Esophagus muscularis mucosa (tissue), 4 donors: ENCODE results near the gene ZYX.

ENCODE experiments used
- EP300 ChIP-seq: sonication (generic); formaldehyde crosslinking; IDR thresholded peaks from one replicate; pipeline ENCODE4 v1.6.1; 2017; ENCODE audit warnings: antibody characterized with exemption
- POLR2A ChIP-seq: fragments of 450-650 bp; IDR thresholded peaks from one replicate; pipeline ENCODE4 v1.6.1; 2017; ENCODE audit warnings: antibody characterized with exemption, moderate library complexity, mild to moderate bottlenecking, low read depth
- POLR2AphosphoS5 ChIP-seq, 2 donors: sonication (generic); formaldehyde crosslinking; IDR thresholded peaks; one replicate each; pipeline ENCODE4 v1.6.1; 2017; ENCODE audit warnings: antibody characterized with exemption in 2 of 2
- TF ChIP-seq, protein P1 (sequence below), 3 experiments: fragments of 200-600 bp in 2 of 3; fragments of 450-650 bp in 1 of 3; sonication (generic) in 2 of 3; IDR thresholded peaks; one replicate each; pipeline ENCODE4 v1.5.1; 2017 to 2019; ENCODE audit warnings: antibody characterized with exemption in 3 of 3, mild to moderate bottlenecking in 2 of 3, moderate library complexity in 1 of 3

DNA sequence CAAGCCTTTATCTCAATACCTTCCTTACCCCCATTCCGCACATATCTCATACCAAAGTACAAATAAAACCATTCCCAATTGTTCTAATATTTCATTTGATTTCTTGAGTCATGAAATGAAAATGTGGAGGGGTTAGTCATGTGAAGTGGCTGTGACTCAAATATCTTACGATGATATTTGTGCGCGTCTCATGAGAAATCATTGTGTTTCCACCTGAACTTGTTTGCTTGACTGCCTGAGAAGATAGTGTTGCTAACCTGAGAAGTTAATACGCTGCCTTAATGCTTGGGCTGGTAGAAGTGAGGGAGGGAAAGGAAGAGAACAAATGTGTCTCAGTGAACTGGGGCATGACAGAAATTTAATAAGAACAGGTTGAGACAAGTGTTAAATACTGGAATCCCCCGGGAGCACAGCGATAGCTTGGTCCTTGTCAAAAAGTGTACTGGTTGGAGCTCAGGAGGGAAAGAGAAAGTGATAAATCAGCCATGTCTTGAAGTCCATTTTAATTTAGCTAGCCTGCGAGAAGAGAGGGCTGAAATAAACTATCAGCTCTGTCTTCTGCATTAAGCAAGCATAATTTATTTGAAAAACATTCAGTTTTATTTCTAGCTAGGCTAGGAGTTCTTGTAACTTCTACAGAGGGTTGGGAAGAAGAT lies 34.7 kb downstream of the ZYX start:
- TF ChIP-seq POLR2AphosphoS5 (IDR thresholded peaks at IDR 0.05) (no peak), POLR2A (no peak), EP300 (no peak)
- TF ChIP-seq, protein P1, sequence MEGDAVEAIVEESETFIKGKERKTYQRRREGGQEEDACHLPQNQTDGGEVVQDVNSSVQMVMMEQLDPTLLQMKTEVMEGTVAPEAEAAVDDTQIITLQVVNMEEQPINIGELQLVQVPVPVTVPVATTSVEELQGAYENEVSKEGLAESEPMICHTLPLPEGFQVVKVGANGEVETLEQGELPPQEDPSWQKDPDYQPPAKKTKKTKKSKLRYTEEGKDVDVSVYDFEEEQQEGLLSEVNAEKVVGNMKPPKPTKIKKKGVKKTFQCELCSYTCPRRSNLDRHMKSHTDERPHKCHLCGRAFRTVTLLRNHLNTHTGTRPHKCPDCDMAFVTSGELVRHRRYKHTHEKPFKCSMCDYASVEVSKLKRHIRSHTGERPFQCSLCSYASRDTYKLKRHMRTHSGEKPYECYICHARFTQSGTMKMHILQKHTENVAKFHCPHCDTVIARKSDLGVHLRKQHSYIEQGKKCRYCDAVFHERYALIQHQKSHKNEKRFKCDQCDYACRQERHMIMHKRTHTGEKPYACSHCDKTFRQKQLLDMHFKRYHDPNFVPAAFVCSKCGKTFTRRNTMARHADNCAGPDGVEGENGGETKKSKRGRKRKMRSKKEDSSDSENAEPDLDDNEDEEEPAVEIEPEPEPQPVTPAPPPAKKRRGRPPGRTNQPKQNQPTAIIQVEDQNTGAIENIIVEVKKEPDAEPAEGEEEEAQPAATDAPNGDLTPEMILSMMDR (IDR thresholded peaks at IDR 0.05), result no peak
